GM12878 (cell line): Measurements from ENCODE around the gene KYAT1. TPM values are rescaled to one million over a fixed set of nuclear protein-coding genes. Genes with fewer than 3 reads are reported as not detected.
A peak's percentile ranks its signal among the peaks of the same experiment; 100 is the strongest.

Experiments used
- ATF2 ChIP-seq: IDR thresholded peaks from 2 replicates; pipeline ENCODE4 v1.6.1; 2012; ENCODE audit warnings: low read length, inconsistent platforms
- CBX3 ChIP-seq: fragments of 200-600 bp; sonication (generic); IDR thresholded peaks from 2 replicates; pipeline ENCODE4 v1.6.1; 2016; ENCODE audit warnings: low read depth, borderline replicate concordance
- CEBPB ChIP-seq, 2 experiments: fragments of 150-350 bp in 1 of 2; IDR thresholded peaks; 2 replicates each; pipeline ENCODE4 v1.6.1; 2012 to 2014; ENCODE audit warnings: low read depth in 2 of 2, low read length in 2 of 2, borderline replicate concordance in 1 of 2, inconsistent platforms in 1 of 2
- CEBPZ ChIP-seq: fragments of 150-350 bp; IDR thresholded peaks from 2 replicates; pipeline ENCODE4 v1.6.1; 2016; ENCODE audit warnings: low read depth, low read length
- CUX1 ChIP-seq: IDR thresholded peaks from 2 replicates; pipeline ENCODE4 v1.6.1; 2012; ENCODE audit warnings: improper control_type of control experiment, low read depth, low read length; ENCODE audit not compliant: insufficient replicate concordance
- GABPA ChIP-seq: IDR thresholded peaks from 2 replicates; pipeline ENCODE4 v1.6.1; 2014; ENCODE audit warnings: antibody characterized with exemption, low read depth, mild to moderate bottlenecking, inconsistent platforms
- IRF4 ChIP-seq: IDR thresholded peaks from 2 replicates; pipeline ENCODE4 v1.6.1; 2011; ENCODE audit warnings: low read depth, low read length
- NBN ChIP-seq: fragments of 450-650 bp; IDR thresholded peaks from 2 replicates; pipeline ENCODE4 v1.6.1; 2016
- NKRF ChIP-seq: fragments of 450-650 bp; conservative IDR thresholded peaks from 2 replicates; pipeline ENCODE4 v1.6.1; 2017; ENCODE audit warnings: mild to moderate bottlenecking, moderate library complexity
- POLR2A ChIP-seq: IDR thresholded peaks from 2 replicates; pipeline ENCODE4 v1.6.1; 2011; ENCODE audit warnings: low read depth, mild to moderate bottlenecking, low read length
- SRF ChIP-seq, 2 experiments: IDR thresholded peaks; 2 replicates each; pipeline ENCODE4 v1.6.1; 2011; ENCODE audit warnings: low read depth in 2 of 2, low read length in 2 of 2, mild to moderate bottlenecking in 1 of 2, moderate library complexity in 1 of 2
- SUPT20H ChIP-seq: IDR thresholded peaks from 2 replicates; pipeline ENCODE4 v1.6.1; 2011; ENCODE audit warnings: low read depth, mild to moderate bottlenecking, low read length, moderate library complexity, borderline replicate concordance; ENCODE audit not compliant: control insufficient read depth
- ZBTB11 ChIP-seq: fragments of 450-650 bp; formaldehyde crosslinking; IDR thresholded peaks from 2 replicates; pipeline ENCODE4 v1.5.0; 2022; ENCODE audit warnings: mild to moderate bottlenecking, missing genetic modification characterization
- polyA plus RNA-seq, 11 experiments: library from polyadenylated mRNA; depleted of rRNA in 4 of 11; unstranded in 6 of 11; stranded (reverse) in 5 of 11; fragments of >200 nt; fragmentation: Nextera tagmentation in 4 of 11; fragmentation: Illumina TruSeq in 1 of 11; extraction: Ambion mirVana in 4 of 11; extraction: Trizol in 1 of 11; gene quantifications; 1 replicate in 1 of 11; 2 replicates in 10 of 11; pipeline versions ENCODE4 v1.2.1 to v1.2.3, GENCODE V29; 2011 to 2016; ENCODE audit warnings: inconsistent platforms in 2 of 11, missing spikeins in 2 of 11, low read depth in 1 of 11
- total RNA-seq, 4 experiments: library from RNA; depleted of rRNA in 3 of 4; stranded (reverse); fragments of >200 nt in 3 of 4; fragmentation: Illumina TruSeq in 1 of 4; extraction: Trizol in 1 of 4; gene quantifications; 2 replicates each; pipeline versions ENCODE4 v1.2.1 to v1.2.3, GENCODE V29; 2013 to 2021

KYAT1 gene
- total and polyA plus RNA-seq, 10 of the 15 experiments (the other 5 are each of a cell fraction or from before 2014, with no cell fraction given): 5.8 to 15.7 (median 11.4) TPM

GRCh38 chr9:128829477-128830251, 52.1 kb downstream of the KYAT1 start, which contains the start of gene SPOUT1 (continued):
- peak; percentile 94 for TF ChIP-seq NKRF
- TF ChIP-seq SUPT20H: no peak
- TF ChIP-seq CUX1: no peak
- TF ChIP-seq SRF (IDR thresholded peaks at IDR 0.05; ENCODE audit: low read depth in 2 of 2, low read length in 2 of 2): no peak
- no peak for TF ChIP-seq CEBPB (IDR thresholded peaks at IDR 0.05; ENCODE audit: borderline replicate concordance in 1 of 2, low read depth in 2 of 2, low read length in 2 of 2)
- no peak for TF ChIP-seq ATF2
- no peak for TF ChIP-seq NBN
- no peak for TF ChIP-seq ZBTB11 (CRISPR knock-in tag)
- TF ChIP-seq GABPA: peak; percentile 69; the same call in 1 of the 2 replicates
- no peak for TF ChIP-seq IRF4
- TF ChIP-seq CBX3: no peak
- TF ChIP-seq CEBPZ: no peak
- peak; percentile 98 for TF ChIP-seq POLR2A
